Liver (tissue), 3 donors: ENCODE data around the gene VWA5B1.

Experiments
- EGR1 ChIP-seq, 2 donors: IDR thresholded peaks; 2 replicates each; pipeline ENCODE4 v1.6.1; 2016 to 2018; ENCODE audit warnings: antibody characterized with exemption in 2 of 2, low read depth in 2 of 2
- FOXA1 ChIP-seq: IDR thresholded peaks from 2 replicates; pipeline ENCODE4 v1.6.1; 2016; ENCODE audit warnings: antibody characterized with exemption
- FOXA2 ChIP-seq: IDR thresholded peaks from 2 replicates; pipeline ENCODE4 v1.6.1; 2016; ENCODE audit warnings: antibody characterized with exemption
- GABPA ChIP-seq, 2 donors: IDR thresholded peaks in 1 of 2; conservative IDR thresholded peaks in 1 of 2; 2 replicates each; pipeline ENCODE4 v1.6.1; 2016; ENCODE audit warnings: antibody characterized with exemption in 2 of 2, mild to moderate bottlenecking in 1 of 2, moderate library complexity in 1 of 2
- JUND ChIP-seq, 2 donors: IDR thresholded peaks; 2 replicates each; pipeline ENCODE4 v1.6.1; 2016; ENCODE audit warnings: antibody characterized with exemption in 2 of 2
- RAD21 ChIP-seq, 2 donors: IDR thresholded peaks; 2 replicates each; pipeline ENCODE4 v1.6.1; 2016; ENCODE audit warnings: antibody characterized with exemption in 2 of 2, mild to moderate bottlenecking in 2 of 2
- RXRA ChIP-seq, 2 donors: IDR thresholded peaks; 2 replicates each; pipeline ENCODE4 v1.6.1; 2017 to 2018; ENCODE audit warnings: antibody characterized with exemption in 2 of 2, mild to moderate bottlenecking in 1 of 2
- TAF1 ChIP-seq: conservative IDR thresholded peaks from 2 replicates; pipeline ENCODE4 v1.6.1; 2016; ENCODE audit warnings: antibody characterized with exemption, mild to moderate bottlenecking
- YY1 ChIP-seq: IDR thresholded peaks from 2 replicates; pipeline ENCODE4 v1.6.1; 2016; ENCODE audit warnings: antibody characterized with exemption, mild to moderate bottlenecking
- TF ChIP-seq, protein P1 (sequence below): fragments of 150-350 bp; IDR thresholded peaks from 2 replicates; pipeline ENCODE4 v1.5.1; 2017; ENCODE audit warnings: improper control_type of control experiment, low read depth, low read length; ENCODE audit not compliant: missing input control
- TF ChIP-seq, protein P2 (sequence below): IDR thresholded peaks from 2 replicates; pipeline ENCODE4 v1.6.1; 2016; ENCODE audit warnings: antibody characterized with exemption
- TF ChIP-seq, protein P3 (sequence below): IDR thresholded peaks from 2 replicates; pipeline ENCODE4 v1.6.1; 2016; ENCODE audit warnings: antibody characterized with exemption, mild to moderate bottlenecking
- TF ChIP-seq, protein P4 (sequence below): IDR thresholded peaks from 2 replicates; pipeline ENCODE4 v1.6.1; 2016; ENCODE audit warnings: antibody characterized with exemption
- TF ChIP-seq, protein P5 (sequence below): IDR thresholded peaks from 2 replicates; pipeline ENCODE4 v1.6.1; 2016; ENCODE audit warnings: antibody characterized with exemption
- donor health status: healthy.
- donor health status: healthy.

DNA sequence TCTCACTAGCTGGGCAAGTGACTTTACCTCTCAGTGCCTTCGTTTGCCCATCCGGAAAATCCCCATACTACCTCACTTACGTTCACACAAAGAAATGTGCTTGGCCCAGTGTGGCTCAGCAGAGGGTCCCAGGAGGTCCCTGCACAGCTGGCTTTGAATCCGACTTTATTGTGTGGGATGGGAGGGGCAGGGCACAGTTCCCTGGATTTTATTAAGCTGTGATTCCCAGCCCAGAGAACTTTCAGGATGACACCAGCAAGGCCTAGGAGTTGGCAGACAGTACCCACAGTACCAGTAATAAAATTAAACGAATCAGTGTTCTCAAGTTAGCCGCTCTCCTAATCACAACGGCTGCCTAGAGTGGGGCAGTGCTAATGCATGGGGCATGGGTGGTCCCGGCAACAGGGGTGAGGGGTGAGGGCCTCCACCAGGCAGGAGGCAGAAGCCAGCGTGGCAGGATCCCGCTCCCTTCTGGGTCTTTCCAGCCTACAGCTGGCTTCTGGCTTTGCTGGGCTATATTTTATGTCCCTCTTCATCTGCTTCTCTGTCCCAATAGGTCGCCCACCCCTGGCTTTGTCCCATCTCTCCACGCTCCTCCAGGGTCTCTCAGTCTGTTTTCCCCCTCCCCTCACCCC lies 74.9 kb downstream of the VWA5B1 start:
- TF ChIP-seq, protein P1, sequence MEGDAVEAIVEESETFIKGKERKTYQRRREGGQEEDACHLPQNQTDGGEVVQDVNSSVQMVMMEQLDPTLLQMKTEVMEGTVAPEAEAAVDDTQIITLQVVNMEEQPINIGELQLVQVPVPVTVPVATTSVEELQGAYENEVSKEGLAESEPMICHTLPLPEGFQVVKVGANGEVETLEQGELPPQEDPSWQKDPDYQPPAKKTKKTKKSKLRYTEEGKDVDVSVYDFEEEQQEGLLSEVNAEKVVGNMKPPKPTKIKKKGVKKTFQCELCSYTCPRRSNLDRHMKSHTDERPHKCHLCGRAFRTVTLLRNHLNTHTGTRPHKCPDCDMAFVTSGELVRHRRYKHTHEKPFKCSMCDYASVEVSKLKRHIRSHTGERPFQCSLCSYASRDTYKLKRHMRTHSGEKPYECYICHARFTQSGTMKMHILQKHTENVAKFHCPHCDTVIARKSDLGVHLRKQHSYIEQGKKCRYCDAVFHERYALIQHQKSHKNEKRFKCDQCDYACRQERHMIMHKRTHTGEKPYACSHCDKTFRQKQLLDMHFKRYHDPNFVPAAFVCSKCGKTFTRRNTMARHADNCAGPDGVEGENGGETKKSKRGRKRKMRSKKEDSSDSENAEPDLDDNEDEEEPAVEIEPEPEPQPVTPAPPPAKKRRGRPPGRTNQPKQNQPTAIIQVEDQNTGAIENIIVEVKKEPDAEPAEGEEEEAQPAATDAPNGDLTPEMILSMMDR = no peak
- TF ChIP-seq, protein P2, sequence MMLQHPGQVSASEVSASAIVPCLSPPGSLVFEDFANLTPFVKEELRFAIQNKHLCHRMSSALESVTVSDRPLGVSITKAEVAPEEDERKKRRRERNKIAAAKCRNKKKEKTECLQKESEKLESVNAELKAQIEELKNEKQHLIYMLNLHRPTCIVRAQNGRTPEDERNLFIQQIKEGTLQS = no peak
- TF ChIP-seq JUND (IDR thresholded peaks at IDR 0.05) (no peak), RAD21 (IDR thresholded peaks at IDR 0.05) (no peak), FOXA2 (no peak), FOXA1 (no peak), TAF1 (no peak), YY1 (no peak), RXRA (IDR thresholded peaks at IDR 0.05) (no peak), EGR1 (IDR thresholded peaks at IDR 0.05; ENCODE audit: low read depth in 2 of 2) (no peak), GABPA (IDR thresholded peaks at IDR 0.05 in 1 of 2, conservative IDR thresholded peaks at IDR 0.05 in 1 of 2) (no peak)
- TF ChIP-seq, protein P3, sequence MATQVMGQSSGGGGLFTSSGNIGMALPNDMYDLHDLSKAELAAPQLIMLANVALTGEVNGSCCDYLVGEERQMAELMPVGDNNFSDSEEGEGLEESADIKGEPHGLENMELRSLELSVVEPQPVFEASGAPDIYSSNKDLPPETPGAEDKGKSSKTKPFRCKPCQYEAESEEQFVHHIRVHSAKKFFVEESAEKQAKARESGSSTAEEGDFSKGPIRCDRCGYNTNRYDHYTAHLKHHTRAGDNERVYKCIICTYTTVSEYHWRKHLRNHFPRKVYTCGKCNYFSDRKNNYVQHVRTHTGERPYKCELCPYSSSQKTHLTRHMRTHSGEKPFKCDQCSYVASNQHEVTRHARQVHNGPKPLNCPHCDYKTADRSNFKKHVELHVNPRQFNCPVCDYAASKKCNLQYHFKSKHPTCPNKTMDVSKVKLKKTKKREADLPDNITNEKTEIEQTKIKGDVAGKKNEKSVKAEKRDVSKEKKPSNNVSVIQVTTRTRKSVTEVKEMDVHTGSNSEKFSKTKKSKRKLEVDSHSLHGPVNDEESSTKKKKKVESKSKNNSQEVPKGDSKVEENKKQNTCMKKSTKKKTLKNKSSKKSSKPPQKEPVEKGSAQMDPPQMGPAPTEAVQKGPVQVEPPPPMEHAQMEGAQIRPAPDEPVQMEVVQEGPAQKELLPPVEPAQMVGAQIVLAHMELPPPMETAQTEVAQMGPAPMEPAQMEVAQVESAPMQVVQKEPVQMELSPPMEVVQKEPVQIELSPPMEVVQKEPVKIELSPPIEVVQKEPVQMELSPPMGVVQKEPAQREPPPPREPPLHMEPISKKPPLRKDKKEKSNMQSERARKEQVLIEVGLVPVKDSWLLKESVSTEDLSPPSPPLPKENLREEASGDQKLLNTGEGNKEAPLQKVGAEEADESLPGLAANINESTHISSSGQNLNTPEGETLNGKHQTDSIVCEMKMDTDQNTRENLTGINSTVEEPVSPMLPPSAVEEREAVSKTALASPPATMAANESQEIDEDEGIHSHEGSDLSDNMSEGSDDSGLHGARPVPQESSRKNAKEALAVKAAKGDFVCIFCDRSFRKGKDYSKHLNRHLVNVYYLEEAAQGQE = no peak
- TF ChIP-seq, protein P4, sequence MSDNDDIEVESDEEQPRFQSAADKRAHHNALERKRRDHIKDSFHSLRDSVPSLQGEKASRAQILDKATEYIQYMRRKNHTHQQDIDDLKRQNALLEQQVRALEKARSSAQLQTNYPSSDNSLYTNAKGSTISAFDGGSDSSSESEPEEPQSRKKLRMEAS = no peak
- TF ChIP-seq, protein P5, sequence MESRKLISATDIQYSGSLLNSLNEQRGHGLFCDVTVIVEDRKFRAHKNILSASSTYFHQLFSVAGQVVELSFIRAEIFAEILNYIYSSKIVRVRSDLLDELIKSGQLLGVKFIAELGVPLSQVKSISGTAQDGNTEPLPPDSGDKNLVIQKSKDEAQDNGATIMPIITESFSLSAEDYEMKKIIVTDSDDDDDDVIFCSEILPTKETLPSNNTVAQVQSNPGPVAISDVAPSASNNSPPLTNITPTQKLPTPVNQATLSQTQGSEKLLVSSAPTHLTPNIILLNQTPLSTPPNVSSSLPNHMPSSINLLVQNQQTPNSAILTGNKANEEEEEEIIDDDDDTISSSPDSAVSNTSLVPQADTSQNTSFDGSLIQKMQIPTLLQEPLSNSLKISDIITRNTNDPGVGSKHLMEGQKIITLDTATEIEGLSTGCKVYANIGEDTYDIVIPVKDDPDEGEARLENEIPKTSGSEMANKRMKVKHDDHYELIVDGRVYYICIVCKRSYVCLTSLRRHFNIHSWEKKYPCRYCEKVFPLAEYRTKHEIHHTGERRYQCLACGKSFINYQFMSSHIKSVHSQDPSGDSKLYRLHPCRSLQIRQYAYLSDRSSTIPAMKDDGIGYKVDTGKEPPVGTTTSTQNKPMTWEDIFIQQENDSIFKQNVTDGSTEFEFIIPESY = no peak
